Measurements from ENCODE around the gene MTNR1A.

Gene MTNR1A

GRCh38 chr4:186499467-186499866, 55.9 kb downstream of the MTNR1A start:
- TF ChIP-seq POLR2AphosphoS5 (IDR thresholded peaks at IDR 0.05; ENCODE audit: low read depth, low read length): no peak
- no peak for TF ChIP-seq SIN3A (IDR thresholded peaks at IDR 0.05; ENCODE audit: borderline replicate concordance, insufficient read depth, low read length)
- TF ChIP-seq TAF1 (IDR thresholded peaks at IDR 0.05; ENCODE audit: borderline replicate concordance, insufficient read depth, low read length): no peak
- TF ChIP-seq FOXP2 (optimal IDR thresholded peaks at IDR 0.05; ENCODE audit: borderline replicate concordance, extremely low read depth, extremely low read length, insufficient read depth): no peak
- TF ChIP-seq REST (IDR thresholded peaks at IDR 0.05; ENCODE audit: insufficient read depth in 1 of 2, low read depth in 2 of 2, low read length in 2 of 2): no peak

GRCh38 chr4:186497043-186497442, 58.3 kb downstream of the MTNR1A start:
- TF ChIP-seq TAF1 (IDR thresholded peaks at IDR 0.05; ENCODE audit: borderline replicate concordance, insufficient read depth, low read length) (no peak), FOXP2 (optimal IDR thresholded peaks at IDR 0.05; ENCODE audit: borderline replicate concordance, extremely low read depth, extremely low read length, insufficient read depth) (no peak), POLR2AphosphoS5 (IDR thresholded peaks at IDR 0.05; ENCODE audit: low read depth, low read length) (no peak), SIN3A (IDR thresholded peaks at IDR 0.05; ENCODE audit: borderline replicate concordance, insufficient read depth, low read length) (no peak), REST (IDR thresholded peaks at IDR 0.05; ENCODE audit: insufficient read depth in 1 of 2, low read depth in 2 of 2, low read length in 2 of 2) (no peak)

- no peak for TF ChIP-seq TAF1 (IDR thresholded peaks at IDR 0.05; ENCODE audit: borderline replicate concordance, insufficient read depth, low read length)
- TF ChIP-seq POLR2AphosphoS5 (IDR thresholded peaks at IDR 0.05; ENCODE audit: low read depth, low read length): no peak
- TF ChIP-seq SIN3A (IDR thresholded peaks at IDR 0.05; ENCODE audit: borderline replicate concordance, insufficient read depth, low read length): no peak
Observed at GRCh38 chr4:186494496-186494895, 60.9 kb downstream of the MTNR1A start.

- TF ChIP-seq TAF1 (IDR thresholded peaks at IDR 0.05; ENCODE audit: borderline replicate concordance, insufficient read depth, low read length): no peak
- TF ChIP-seq FOXP2 (optimal IDR thresholded peaks at IDR 0.05; ENCODE audit: borderline replicate concordance, extremely low read depth, extremely low read length, insufficient read depth): no peak
- TF ChIP-seq POLR2AphosphoS5 (IDR thresholded peaks at IDR 0.05; ENCODE audit: low read depth, low read length): no peak
- TF ChIP-seq SIN3A (IDR thresholded peaks at IDR 0.05; ENCODE audit: borderline replicate concordance, insufficient read depth, low read length): no peak
- no peak for TF ChIP-seq REST (IDR thresholded peaks at IDR 0.05; ENCODE audit: insufficient read depth in 1 of 2, low read depth in 2 of 2, low read length in 2 of 2)
Observed at GRCh38 chr4:186487726-186488125, 67.6 kb downstream of the MTNR1A start.

- TF ChIP-seq POLR2AphosphoS5 (IDR thresholded peaks at IDR 0.05; ENCODE audit: low read depth, low read length) (no peak), SIN3A (IDR thresholded peaks at IDR 0.05; ENCODE audit: borderline replicate concordance, insufficient read depth, low read length) (no peak), FOXP2 (optimal IDR thresholded peaks at IDR 0.05; ENCODE audit: borderline replicate concordance, extremely low read depth, extremely low read length, insufficient read depth) (no peak), REST (IDR thresholded peaks at IDR 0.05; ENCODE audit: insufficient read depth in 1 of 2, low read depth in 2 of 2, low read length in 2 of 2) (no peak), TAF1 (IDR thresholded peaks at IDR 0.05; ENCODE audit: borderline replicate concordance, insufficient read depth, low read length) (no peak)
Observed at GRCh38 chr4:186486172-186486571, 69.2 kb downstream of the MTNR1A start.
